Endothelial cell of umbilical vein (primary cell): ENCODE results near the gene SPATA2L. TPM values are rescaled to one million over a fixed set of nuclear protein-coding genes. Genes with fewer than 3 reads are reported as not detected.

Experiments
- BruUV-seq: library from RNA; stranded (reverse); fragments of 400-500 nt; replicated peaks from 2 replicates; lab custom pipeline; 2021; lab: Mats Ljungman, UMichigan
- CTCF ChIA-PET: fragments of 300-600, 350-600 bp; sonication (Branson Sonifier 250); formaldehyde crosslinking; loops from one replicate; lab custom pipeline; 2021; ENCODE audit warnings: antibody characterized with exemption, inconsistent platforms; lab: Charles Lee
- POLR2A ChIA-PET: fragments of 300-600, 350-600 bp; sonication (Branson Sonifier 250); formaldehyde crosslinking; loops from one replicate; lab custom pipeline; 2021; ENCODE audit warnings: antibody characterized with exemption, inconsistent platforms; lab: Charles Lee
- DNase-seq: peaks from one replicate; pipeline ENCODE4 v3.0.0-alpha.2; 2011; ENCODE audit warnings: low read depth, low spot score
- FAIRE-seq: peaks from 2 replicates; lab custom pipeline; 2011; peaks lifted over from hg19 to GRCh38; lab: Jason Lieb, UNC
- H2AFZ ChIP-seq: 2 replicates; pipeline ENCODE4 v1.6.0; 2012; ENCODE audit warnings: low read depth, low read length, control low read depth, inconsistent platforms
- H3K27ac ChIP-seq: 2 replicates; pipeline ENCODE4 v1.5.1; 2011; ENCODE audit warnings: low read depth, mild to moderate bottlenecking, control low read depth, low read length, moderate library complexity; ENCODE audit not compliant: insufficient read depth
- H3K27me3 ChIP-seq, 2 experiments: 2 replicates each; pipeline versions ENCODE4 v1.6.0 to v1.6.1; 2011; ENCODE audit warnings: low read length in 2 of 2, mixed read lengths in 1 of 2; ENCODE audit not compliant: control insufficient read depth in 2 of 2, insufficient read depth in 2 of 2
- H3K36me3 ChIP-seq, 2 experiments: 2 replicates in 1 of 2; 3 replicates in 1 of 2; pipeline ENCODE4 v1.5.1; 2011; ENCODE audit warnings: low read length in 2 of 2, mild to moderate bottlenecking in 1 of 2, moderate library complexity in 1 of 2; ENCODE audit not compliant: control insufficient read depth in 2 of 2, insufficient read depth in 2 of 2; ENCODE audit errors: extremely low read depth in 1 of 2
- H3K4me1 ChIP-seq: 3 replicates; pipeline ENCODE4 v1.5.1; 2011; ENCODE audit warnings: mild to moderate bottlenecking, low read length; ENCODE audit not compliant: control insufficient read depth, insufficient read depth; ENCODE audit errors: extremely low read depth
- H3K4me2 ChIP-seq: 2 replicates; pipeline ENCODE4 v1.6.1; 2011; ENCODE audit warnings: low read length, control low read depth, mixed read lengths; ENCODE audit not compliant: insufficient read depth
- H3K4me3 ChIP-seq, 3 experiments: fragments of 200-600 bp in 1 of 3; sonication (generic), shearing (Covaris generic) in 1 of 3; replicated peaks in 1 of 3; 2 replicates each; pipeline ENCODE4 v1.5.1; 2011 to 2016; ENCODE audit warnings: control low read depth in 3 of 3, low read length in 3 of 3, mild to moderate bottlenecking in 2 of 3, inconsistent platforms in 1 of 3, low read depth in 1 of 3, moderate library complexity in 1 of 3; ENCODE audit not compliant: insufficient read depth in 1 of 3
- H3K79me2 ChIP-seq: 2 replicates; pipeline ENCODE4 v1.6.0; 2012; ENCODE audit warnings: low read length, inconsistent platforms; ENCODE audit not compliant: control insufficient read depth, insufficient read depth
- H3K9ac ChIP-seq: replicated peaks from 2 replicates; pipeline ENCODE3; 2011; ENCODE audit warnings: low read length, control low read depth; ENCODE audit not compliant: insufficient read depth; ENCODE audit errors: extremely low read depth
- H3K9me1 ChIP-seq: replicated peaks from 3 replicates; pipeline ENCODE4 v1.6.0; 2011; ENCODE audit warnings: mild to moderate bottlenecking, low read length; ENCODE audit not compliant: control insufficient read depth, insufficient read depth; ENCODE audit errors: extremely low read depth
- H3K9me3 ChIP-seq: replicated peaks from 2 replicates; pipeline ENCODE4 v1.5.1; 2012; ENCODE audit warnings: low read length, inconsistent platforms; ENCODE audit not compliant: control insufficient read depth, insufficient read depth
- H4K20me1 ChIP-seq: replicated peaks from 2 replicates; pipeline ENCODE3; 2011; ENCODE audit warnings: mild to moderate bottlenecking, low read length; ENCODE audit not compliant: control insufficient read depth, insufficient read depth; ENCODE audit errors: extremely low read depth
- CTCF ChIP-seq, 2 donors: IDR thresholded peaks; 1 replicate in 1 of 2; 2 replicates in 1 of 2; pipeline ENCODE4 v1.5.1; 2011; ENCODE audit warnings: low read length in 2 of 2, mild to moderate bottlenecking in 2 of 2, moderate library complexity in 2 of 2, control low read depth in 1 of 2, inconsistent platforms in 1 of 2, low read depth in 1 of 2; ENCODE audit not compliant: insufficient read depth in 1 of 2; ENCODE audit errors: extremely low read depth in 1 of 2
- EZH2 ChIP-seq: IDR thresholded peaks from 2 replicates; pipeline ENCODE4 v1.6.1; 2012; ENCODE audit warnings: borderline replicate concordance, low read depth, mild to moderate bottlenecking, moderate library complexity, low read length, inconsistent platforms; ENCODE audit not compliant: severe bottlenecking
- FOS ChIP-seq: IDR thresholded peaks from 2 replicates; pipeline ENCODE4 v1.6.1; 2011; ENCODE audit warnings: mild to moderate bottlenecking, low read length, moderate library complexity, borderline replicate concordance; ENCODE audit not compliant: insufficient read depth
- GATA2 ChIP-seq: IDR thresholded peaks from 2 replicates; pipeline ENCODE4 v1.7.0; 2011; ENCODE audit warnings: low read depth, mild to moderate bottlenecking, moderate library complexity, mixed read lengths, low read length; ENCODE audit not compliant: insufficient read length, insufficient read depth
- JUN ChIP-seq: IDR thresholded peaks from 2 replicates; pipeline ENCODE4 v1.6.1; 2011; ENCODE audit warnings: borderline replicate concordance, low read depth; ENCODE audit not compliant: insufficient read length, insufficient read depth
- MAX ChIP-seq: IDR thresholded peaks from 2 replicates; pipeline ENCODE4 v1.6.1; 2011; ENCODE audit not compliant: insufficient read depth, insufficient read length
- MYC ChIP-seq: IDR thresholded peaks from one replicate; pipeline ENCODE4 v1.6.1; 2011; ENCODE audit warnings: mild to moderate bottlenecking, low read depth, low read length
- POLR2A ChIP-seq: IDR thresholded peaks from 2 replicates; pipeline ENCODE4 v1.6.1; 2012; ENCODE audit warnings: low read depth, mild to moderate bottlenecking, control low read depth, low read length
- POLR2AphosphoS5 ChIP-seq: IDR thresholded peaks from 2 replicates; pipeline ENCODE4 v1.6.1; 2012; ENCODE audit warnings: low read depth, mild to moderate bottlenecking, control low read depth, low read length, moderate library complexity; ENCODE audit not compliant: insufficient read depth
- dilution Hi-C: fragments of 300-500 bp; cut with MboI; formaldehyde crosslinking; loops from one replicate; pipeline ENCODE4 v1.15.0; 2019; ENCODE audit warnings: low sequenced_read_pairs; ENCODE audit not compliant: extremely low pct_ligation_motif_present
- intact Hi-C: fragments of 100-400 bp; cut with micrococcal nuclease; formaldehyde crosslinking; loops from one replicate; pipeline ENCODE4 v1.10.0; 2022
- polyA plus RNA-seq, 4 experiments: library from polyadenylated mRNA; depleted of rRNA in 3 of 4; stranded (reverse) in 3 of 4; unstranded in 1 of 4; fragments of >200 nt; gene quantifications; 2 replicates each; pipeline versions ENCODE4 v1.2.1 to v1.2.3, GENCODE V29; 2011 to 2012; ENCODE audit warnings: missing spikeins in 1 of 4
- total RNA-seq: library from RNA; stranded (reverse); gene quantifications from 2 replicates; pipeline ENCODE4 v1.2.3, GENCODE V29; 2021

SPATA2L gene
- total and polyA plus RNA-seq, 2 donors (not counting 3 experiments of a cell fraction or from before 2014, with no cell fraction given), result 7.3 to 7.4 TPM

- intact Hi-C loops, result loop anchor here (1.0 kb wide), 1 partner anchor 8 kb away; no protein-coding TSS in a partner anchor
- Histone ChIP-seq H2AFZ (no peak overlapping the region), H3K27ac (no peak overlapping the region), H3K4me2 (no peak overlapping the region), H3K9ac (no peak overlapping the region), H3K9me1 (no peaks in the 10 kb centered on the region), H4K20me1 (no peaks in the 10 kb centered on the region), H3K9me3 (no peaks in the 10 kb centered on the region), H3K79me2 (peaks cover 14% of the 10 kb centered on the region), H3K4me3 (no peak overlapping the region), H3K36me3 (peaks cover 0 to 3% of the 10 kb centered on the region in 2 experiments), H3K4me1 (peaks cover 9% of the 10 kb centered on the region), H3K27me3 (no peaks in the 10 kb centered on the region)
- CTCF ChIA-PET, result interaction anchor here (1.1 to 2.6 kb wide), 3 partner anchors 11 to 149 kb away, joined by 3 to 13 read pairs (median 4); no protein-coding TSS in a partner anchor
- DNase-seq, result no peak
- dilution Hi-C loops, result no loop called here
- no TSS peak for BruUV-seq
- POLR2A ChIA-PET, result no interaction called here
- TF ChIP-seq CTCF (IDR thresholded peaks at IDR 0.05; ENCODE audit: extremely low read depth in 1 of 2, insufficient read depth in 1 of 2, low read depth in 1 of 2, low read length in 2 of 2) (no peak), FOS (no peak), JUN (no peak), GATA2 (no peak), EZH2 (no peak), POLR2AphosphoS5 (no peak), POLR2A (no peak), MAX (no peak), MYC (no peak)
- no peak for FAIRE-seq
These were observed 9.4 kb upstream of the SPATA2L start for GRCh38 chr16:89710709-89711564.
